ENCODE measurements around the gene SELENOH. TPM values are rescaled to one million over a fixed set of nuclear protein-coding genes. Genes with fewer than 3 reads are reported as not detected.
A peak's percentile ranks its signal among the peaks of the same experiment; 100 is the strongest.
"Not testable (repeated sequence)": the region's sequence is repeated elsewhere in the genome, so short reads cannot be mapped to it uniquely, and the experiment has no call there.

Gene SELENOH
- total RNA-seq = 162 and 192 TPM in 2 replicates
- 195 TPM for polyA plus RNA-seq (2012)

DNA sequence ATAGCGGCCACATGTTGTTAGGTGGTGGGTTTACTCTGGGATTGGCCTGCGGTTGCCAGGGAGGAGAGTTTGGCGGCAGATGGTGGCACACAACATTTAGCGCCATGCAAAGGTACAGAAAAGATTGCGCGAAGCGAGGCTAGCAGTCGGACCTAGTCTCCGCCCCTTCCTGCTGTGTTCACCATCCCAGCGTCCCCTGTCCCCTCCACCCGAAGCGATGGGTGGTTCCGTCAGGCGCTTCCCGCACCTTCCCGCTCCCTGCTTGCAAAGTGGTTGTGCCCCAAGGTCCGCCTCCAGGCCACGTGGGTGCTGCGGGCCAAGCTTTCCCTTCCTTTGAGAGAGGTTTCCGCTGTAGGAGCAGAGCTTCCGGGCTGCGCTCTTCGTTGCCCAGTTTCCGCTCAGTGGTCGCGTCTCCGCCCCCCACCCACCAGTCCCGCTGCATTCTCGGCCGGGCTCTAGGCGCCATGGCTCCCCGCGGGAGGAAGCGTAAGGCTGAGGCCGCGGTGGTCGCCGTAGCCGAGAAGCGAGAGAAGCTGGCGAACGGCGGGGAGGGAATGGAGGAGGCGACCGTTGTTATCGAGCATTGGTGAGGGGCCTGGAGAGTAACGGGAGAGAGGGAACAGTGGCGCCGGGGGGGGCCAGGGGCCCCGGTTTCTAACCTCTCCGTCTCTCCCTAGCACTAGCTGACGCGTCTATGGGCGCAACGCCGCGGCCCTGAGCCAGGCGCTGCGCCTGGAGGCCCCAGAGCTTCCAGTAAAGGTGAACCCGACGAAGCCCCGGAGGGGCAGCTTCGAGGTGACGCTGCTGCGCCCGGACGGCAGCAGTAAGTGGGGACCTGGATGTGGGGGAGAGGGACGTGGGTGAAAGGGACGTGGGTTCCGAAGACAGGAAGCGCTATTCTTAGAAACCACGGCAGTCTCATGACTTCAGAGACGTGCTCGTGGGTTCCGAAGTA lies at the start of gene SELENOH:
Gene SELENOH (plus strand): TSS at position 360 of the 955 bp plus-strand sequence. CDS start 105 bp downstream, at position 465.
- peak; percentile 98 for DNase-seq (ENCODE audit: low read depth)

DNA sequence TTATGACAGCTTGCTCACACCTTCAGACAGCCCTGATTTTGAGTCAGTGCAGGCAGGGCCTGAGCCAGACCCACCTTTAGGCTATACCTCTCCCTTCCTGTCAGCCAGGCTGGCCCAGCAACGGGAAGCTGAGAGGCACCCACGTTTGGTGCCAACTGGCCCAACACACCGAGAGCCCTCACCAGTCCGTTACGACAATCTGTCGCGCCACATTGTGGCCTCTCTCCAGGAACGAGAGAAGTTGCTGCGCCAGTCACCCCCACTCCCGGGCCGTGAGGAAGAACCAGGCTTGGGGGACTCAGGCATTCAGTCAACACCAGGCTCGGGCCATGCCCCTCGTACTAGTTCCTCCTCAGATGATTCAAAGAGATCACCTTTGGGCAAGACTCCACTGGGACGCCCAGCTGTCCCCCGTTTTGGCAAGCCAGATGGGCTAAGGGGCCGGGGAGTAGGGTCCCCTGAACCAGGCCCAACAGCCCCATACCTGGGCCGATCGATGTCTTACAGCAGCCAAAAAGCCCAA lies 42.4 kb upstream of the SELENOH start:
- no peak for DNase-seq (ENCODE audit: low read depth)

GRCh38 chr11:57699813-57700212 lies 41.5 kb upstream of the SELENOH start:
- no peak for DNase-seq (ENCODE audit: low read depth)

- no peak for DNase-seq (ENCODE audit: low read depth)
Observed at GRCh38 chr11:57700425-57700824, 40.9 kb upstream of the SELENOH start.

GRCh38 chr11:57703341-57703740 lies 38.0 kb upstream of the SELENOH start:
- no peak for DNase-seq (ENCODE audit: low read depth)

DNA sequence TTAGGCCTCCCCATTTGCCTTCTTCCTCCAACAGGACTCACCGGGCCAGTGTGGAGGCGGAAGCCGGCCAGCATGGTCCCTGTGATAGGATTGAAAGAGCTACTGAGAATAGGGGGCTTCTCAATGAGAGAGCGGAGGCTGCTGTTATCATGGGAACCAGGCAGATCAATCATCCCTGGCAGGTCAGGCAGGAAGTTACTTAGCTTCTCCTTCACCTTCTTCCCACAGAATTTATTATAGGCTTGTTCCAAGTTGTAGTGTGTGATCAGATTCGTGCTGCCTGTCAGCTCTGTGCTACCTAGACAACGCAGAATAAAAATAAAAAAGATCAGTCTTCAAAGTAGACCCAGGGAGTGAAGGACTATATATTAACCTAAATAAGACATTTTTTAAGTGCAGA lies 36.4 kb upstream of the SELENOH start:
- no peak for DNase-seq (ENCODE audit: low read depth)

DNA sequence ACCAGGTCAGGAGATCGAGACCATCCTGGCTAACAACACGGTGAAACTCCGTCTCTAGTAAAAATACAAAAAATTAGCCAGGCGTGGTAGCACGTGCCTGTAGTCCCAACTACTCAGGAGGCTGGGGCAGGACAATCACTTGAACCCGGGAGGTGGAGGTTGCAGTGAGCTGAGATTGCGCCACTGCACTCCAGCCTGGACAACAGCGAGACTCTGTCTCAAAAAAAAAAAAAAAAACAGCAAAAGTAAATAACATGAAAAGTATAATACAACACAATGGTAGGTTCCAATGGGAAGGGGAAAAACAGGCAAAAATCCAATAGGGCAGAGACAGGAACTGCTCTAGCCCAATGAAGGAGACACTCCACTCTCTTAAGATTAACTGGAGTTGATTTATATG lies 35.9 kb upstream of the SELENOH start:
- DNase-seq (ENCODE audit: low read depth) = not testable (repeated sequence)

DNA sequence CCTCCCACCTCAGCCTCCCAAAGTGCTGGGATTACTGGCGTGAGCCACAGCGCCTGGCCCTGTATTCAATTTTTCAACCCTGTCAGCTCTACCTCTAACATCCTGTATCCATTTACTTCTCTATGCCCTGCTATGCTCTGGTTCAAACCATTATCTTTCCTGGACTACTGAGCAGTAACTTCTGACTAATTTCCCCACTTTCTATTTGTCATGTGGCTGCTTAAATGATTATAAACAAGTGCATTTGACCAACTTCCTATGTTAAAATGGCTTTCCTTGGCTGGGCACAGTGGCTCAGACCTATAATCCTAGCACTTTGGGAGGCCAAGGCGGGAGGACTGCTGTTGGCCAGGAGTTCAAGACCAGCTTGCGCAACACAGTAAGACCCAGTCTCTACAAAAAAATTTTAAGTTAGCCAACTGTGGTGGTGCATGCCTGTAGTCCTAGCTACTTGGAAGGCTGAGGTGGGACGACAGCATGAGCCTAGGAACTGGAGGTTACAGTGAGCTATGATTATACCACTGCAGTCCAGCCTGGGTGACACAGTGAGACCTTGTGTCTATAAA lies 31.4 kb upstream of the SELENOH start:
- DNase-seq (ENCODE audit: low read depth) = no peak

- DNase-seq (ENCODE audit: low read depth) = peak; percentile 56
Observed at GRCh38 chr11:57711414-57712255, 29.7 kb upstream of the SELENOH start, which contains the start of gene MED19. MED19 (minus strand) TSS chr11:57712215; CDS start chr11:57712179, 36 bp downstream.

GRCh38 chr11:57712256-57713150 lies 28.8 kb upstream of the SELENOH start, which contains the start of gene TMX2:
TMX2 (plus strand) TSS chr11:57712593; CDS start chr11:57712619, 26 bp downstream.
- peak; percentile 99 for DNase-seq (ENCODE audit: low read depth)

- DNase-seq (ENCODE audit: low read depth) = no peak
Observed at GRCh38 chr11:57713835-57714234, 27.5 kb upstream of the SELENOH start.

DNA sequence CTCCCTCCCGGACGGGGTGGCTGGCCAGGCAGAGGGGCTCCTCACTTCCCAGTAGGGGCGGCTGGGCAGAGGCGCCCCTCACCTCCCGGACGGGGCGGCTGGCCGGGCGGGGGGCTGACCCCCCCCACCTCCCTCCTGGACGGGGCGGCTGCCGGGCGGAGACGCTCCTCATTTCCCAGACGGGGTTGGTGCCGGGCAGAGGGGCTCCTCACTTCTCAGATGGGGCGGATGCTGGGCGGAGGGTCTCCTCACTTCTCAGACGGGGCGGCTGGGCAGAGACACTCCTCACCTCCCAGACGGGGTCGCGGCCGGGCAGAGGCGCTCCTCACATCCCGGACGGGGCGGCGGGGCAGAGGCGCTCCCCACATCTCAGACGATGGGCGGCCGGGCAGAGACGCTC lies 24.6 kb upstream of the SELENOH start:
- DNase-seq (ENCODE audit: low read depth) = not testable (repeated sequence)

DNA sequence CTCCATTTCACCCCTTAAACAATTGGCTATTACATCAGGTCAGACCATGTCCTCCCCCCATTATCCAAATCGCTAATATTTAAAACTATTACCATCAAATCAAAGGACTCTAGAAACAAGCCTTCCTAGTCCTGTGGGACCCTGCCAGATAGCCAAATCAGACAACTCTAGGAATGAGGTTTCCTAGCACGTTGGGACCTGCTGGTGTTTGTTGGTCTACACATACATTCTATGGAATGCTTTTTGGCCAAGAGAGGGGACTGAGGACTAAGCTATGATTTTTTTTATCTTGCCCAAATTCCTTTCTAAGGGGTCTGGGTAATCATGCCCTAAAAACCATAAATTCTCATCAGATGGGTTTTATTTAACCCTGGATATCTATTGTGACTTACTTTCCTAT lies 14.1 kb upstream of the SELENOH start:
- no peak for DNase-seq (ENCODE audit: low read depth)

GRCh38 chr11:57728829-57729228 lies 12.5 kb upstream of the SELENOH start:
- DNase-seq (ENCODE audit: low read depth) = no peak

- DNase-seq (ENCODE audit: low read depth) = no peak
Observed at GRCh38 chr11:57729479-57729878, 11.8 kb upstream of the SELENOH start.

DNA sequence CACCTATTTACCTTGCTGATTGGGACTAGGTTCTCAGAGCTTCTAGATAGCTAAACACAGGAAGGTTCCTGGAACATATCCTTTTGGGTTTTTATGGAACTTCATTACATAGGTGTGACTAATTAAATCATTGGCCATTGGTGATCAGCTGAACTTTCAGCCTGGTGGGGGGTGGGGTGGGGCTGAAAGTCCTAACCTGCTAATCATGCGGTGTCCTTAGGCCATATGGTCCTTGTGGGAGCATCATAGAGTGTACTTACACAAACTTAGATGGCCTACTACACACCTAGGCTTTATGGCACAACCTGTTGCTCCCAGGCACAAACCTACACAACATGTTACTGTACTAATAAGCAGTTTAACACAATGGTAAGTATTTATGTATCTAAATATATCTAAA lies 8.6 kb upstream of the SELENOH start:
- DNase-seq (ENCODE audit: low read depth) = no peak

- DNase-seq (ENCODE audit: low read depth) = no peak
Observed at GRCh38 chr11:57735619-57736298, 5.5 kb upstream of the SELENOH start.

DNA sequence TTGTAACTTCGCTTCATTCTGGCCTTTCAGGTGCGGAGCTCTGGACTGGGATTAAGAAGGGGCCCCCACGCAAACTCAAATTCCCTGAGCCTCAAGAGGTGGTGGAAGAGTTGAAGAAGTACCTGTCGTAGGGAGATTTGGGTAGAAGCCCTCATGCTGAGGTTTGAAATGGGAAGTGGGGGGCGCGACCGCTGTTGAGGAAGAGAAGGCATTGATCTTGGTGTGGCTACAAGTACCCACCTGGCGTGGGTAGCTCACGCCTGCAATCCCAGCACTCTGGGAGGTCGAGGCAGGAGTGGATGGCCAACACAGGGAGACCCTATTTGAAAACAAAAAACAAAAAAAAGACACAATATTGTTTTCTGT lies 779 bp downstream of the SELENOH start:
- no peak for DNase-seq (ENCODE audit: low read depth)

DNA sequence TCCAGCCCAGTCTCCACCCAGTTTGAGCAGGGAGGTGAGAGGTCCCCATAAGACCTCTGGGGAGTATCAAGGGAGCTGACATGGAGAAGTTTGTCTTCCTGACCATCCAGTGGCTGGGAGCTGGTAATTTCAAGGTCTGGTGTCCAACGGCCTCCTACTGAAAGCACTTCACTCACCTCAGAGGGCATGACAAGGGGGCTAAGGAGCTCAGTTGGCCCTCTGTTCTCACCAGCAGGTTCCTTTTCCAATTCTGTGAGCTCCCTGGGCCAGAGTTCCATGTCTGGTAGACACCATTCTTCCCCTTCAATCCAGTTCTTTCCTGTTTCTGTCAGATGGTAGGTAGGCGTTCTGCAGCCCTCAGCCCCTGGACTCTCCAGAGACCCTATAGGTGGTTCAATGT lies 3.1 kb downstream of the SELENOH start:
- no peak for DNase-seq (ENCODE audit: low read depth)

- DNase-seq (ENCODE audit: low read depth) = no peak
Observed at GRCh38 chr11:57745206-57745605, 3.9 kb downstream of the SELENOH start.

All from myocyte (in vitro differentiated cells).